ENCODE results near the gene NCBP3.

The NCBP3 gene

GRCh38 chr17:3887804-3888203 lies 41.8 kb upstream of the NCBP3 start:
- H3K9me2 ChIP-seq (replicated peaks; ENCODE audit: low read depth, low read length): no peaks in the 10 kb centered on the region
- no peaks in the 10 kb centered on the region for H3K79me2 ChIP-seq (ENCODE audit: insufficient read depth, low read length)
- no peaks in the 10 kb centered on the region for H4K20me1 ChIP-seq (ENCODE audit: insufficient read depth, low read length, poor library complexity, severe bottlenecking)
- H3K9ac ChIP-seq (ENCODE audit: low read depth, low read length, poor library complexity, severe bottlenecking): no peak overlapping the region
- H3F3A ChIP-seq (ENCODE audit: low read depth): no peaks in the 10 kb centered on the region
- no peak for TF ChIP-seq CTCF (conservative IDR thresholded peaks at IDR 0.05; ENCODE audit: low read length)
- no peak for TF ChIP-seq EZH2phosphoT487 (IDR thresholded peaks at IDR 0.05; ENCODE audit: borderline replicate concordance)
- no peaks in the 10 kb centered on the region for H3K27me3 ChIP-seq (ENCODE audit: insufficient read depth, low read length, poor library complexity, severe bottlenecking)
- no peak overlapping the region for H3K4me2 ChIP-seq (ENCODE audit: low read depth, low read length, poor library complexity, severe bottlenecking)
- H3K4me3 ChIP-seq (ENCODE audit: low read length, poor library complexity, severe bottlenecking): no peak overlapping the region
- no peak overlapping the region for H2AFZ ChIP-seq (ENCODE audit: low read length)
- H3K36me3 ChIP-seq (ENCODE audit: insufficient read depth, low read length): no peaks in the 10 kb centered on the region
- no peaks in the 10 kb centered on the region for H3K9me3 ChIP-seq (ENCODE audit: insufficient read depth, low read depth, low read length)
- peaks cover 13% of the 10 kb centered on the region for H3K4me1 ChIP-seq (ENCODE audit: insufficient read depth, low read length, poor library complexity, severe bottlenecking)

GRCh38 chr17:3887394-3887793 lies 41.3 kb upstream of the NCBP3 start:
- no peaks in the 10 kb centered on the region for H3K79me2 ChIP-seq (ENCODE audit: insufficient read depth, low read length)
- H3K27me3 ChIP-seq (ENCODE audit: insufficient read depth, low read length, poor library complexity, severe bottlenecking): no peaks in the 10 kb centered on the region
- H3K4me1 ChIP-seq (ENCODE audit: insufficient read depth, low read length, poor library complexity, severe bottlenecking): peaks cover 14% of the 10 kb centered on the region
- peak overlapping the region; percentile 67 for H3K4me2 ChIP-seq (ENCODE audit: low read depth, low read length, poor library complexity, severe bottlenecking)
- H3K9me2 ChIP-seq (replicated peaks; ENCODE audit: low read depth, low read length): no peaks in the 10 kb centered on the region
- H2AFZ ChIP-seq (ENCODE audit: low read length): no peak overlapping the region
- no peaks in the 10 kb centered on the region for H4K20me1 ChIP-seq (ENCODE audit: insufficient read depth, low read length, poor library complexity, severe bottlenecking)
- H3K36me3 ChIP-seq (ENCODE audit: insufficient read depth, low read length): no peaks in the 10 kb centered on the region
- H3K9me3 ChIP-seq (ENCODE audit: insufficient read depth, low read depth, low read length): no peaks in the 10 kb centered on the region
- no peaks in the 10 kb centered on the region for H3F3A ChIP-seq (ENCODE audit: low read depth)
- no peak overlapping the region for H3K4me3 ChIP-seq (ENCODE audit: low read length, poor library complexity, severe bottlenecking)
- no peak for TF ChIP-seq CTCF (conservative IDR thresholded peaks at IDR 0.05; ENCODE audit: low read length)
- no peak for TF ChIP-seq EZH2phosphoT487 (IDR thresholded peaks at IDR 0.05; ENCODE audit: borderline replicate concordance)
- H3K9ac ChIP-seq (ENCODE audit: low read depth, low read length, poor library complexity, severe bottlenecking): peak overlapping the region; percentile 49

DNA sequence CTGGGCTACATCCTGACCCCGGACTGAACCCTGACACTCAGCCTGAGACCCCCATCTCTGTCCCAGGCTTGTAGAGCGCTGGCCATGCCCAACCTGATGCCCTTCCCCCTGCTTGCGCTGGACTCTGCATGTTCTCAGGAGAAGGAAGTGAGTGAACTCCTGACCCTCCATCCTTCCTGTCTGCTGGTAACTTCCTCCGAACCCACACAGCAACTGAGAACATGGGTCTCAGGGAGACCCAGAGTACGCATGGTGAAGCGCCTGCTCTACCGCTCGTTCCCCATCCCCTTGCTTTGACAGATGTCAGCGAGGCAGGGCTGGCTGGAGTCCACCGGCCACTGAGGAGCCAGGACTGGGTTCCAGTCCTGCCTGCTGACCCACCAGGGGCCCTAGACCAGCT lies 40.7 kb upstream of the NCBP3 start:
- Histone ChIP-seq H3K4me2 (ENCODE audit: low read depth, low read length, poor library complexity, severe bottlenecking) (peak overlapping the region; percentile 67), H3K9me3 (ENCODE audit: insufficient read depth, low read depth, low read length) (no peaks in the 10 kb centered on the region), H2AFZ (ENCODE audit: low read length) (no peak overlapping the region), H4K20me1 (ENCODE audit: insufficient read depth, low read length, poor library complexity, severe bottlenecking) (no peaks in the 10 kb centered on the region), H3K4me3 (ENCODE audit: low read length, poor library complexity, severe bottlenecking) (peak overlapping the region; percentile 18), H3K27me3 (ENCODE audit: insufficient read depth, low read length, poor library complexity, severe bottlenecking) (no peaks in the 10 kb centered on the region), H3K9me2 (replicated peaks; ENCODE audit: low read depth, low read length) (no peaks in the 10 kb centered on the region), H3K79me2 (ENCODE audit: insufficient read depth, low read length) (no peaks in the 10 kb centered on the region), H3K9ac (ENCODE audit: low read depth, low read length, poor library complexity, severe bottlenecking) (peak overlapping the region; percentile 49), H3K4me1 (ENCODE audit: insufficient read depth, low read length, poor library complexity, severe bottlenecking) (peaks cover 16% of the 10 kb centered on the region), H3K36me3 (ENCODE audit: insufficient read depth, low read length) (no peaks in the 10 kb centered on the region), H3F3A (ENCODE audit: low read depth) (no peaks in the 10 kb centered on the region)
- TF ChIP-seq CTCF (conservative IDR thresholded peaks at IDR 0.05; ENCODE audit: low read length) (no peak), EZH2phosphoT487 (IDR thresholded peaks at IDR 0.05; ENCODE audit: borderline replicate concordance) (no peak)
